Activated CD8-positive, alpha-beta memory T cell treated with anti-CD3 and anti-CD28 coated beads, Interleukin-2, amount 50 U/mL, for 24 hours (primary cell): ENCODE data around the gene GBP2.
"Not testable (repeated sequence)": the region's sequence is repeated elsewhere in the genome, so short reads cannot be mapped to it uniquely, and the experiment has no call there.

Experiments used
- DNase-seq: peaks from one replicate; pipeline ENCODE4 v3.0.0-alpha.2; 2020; ENCODE audit errors: extremely low read depth

The GBP2 gene

DNA sequence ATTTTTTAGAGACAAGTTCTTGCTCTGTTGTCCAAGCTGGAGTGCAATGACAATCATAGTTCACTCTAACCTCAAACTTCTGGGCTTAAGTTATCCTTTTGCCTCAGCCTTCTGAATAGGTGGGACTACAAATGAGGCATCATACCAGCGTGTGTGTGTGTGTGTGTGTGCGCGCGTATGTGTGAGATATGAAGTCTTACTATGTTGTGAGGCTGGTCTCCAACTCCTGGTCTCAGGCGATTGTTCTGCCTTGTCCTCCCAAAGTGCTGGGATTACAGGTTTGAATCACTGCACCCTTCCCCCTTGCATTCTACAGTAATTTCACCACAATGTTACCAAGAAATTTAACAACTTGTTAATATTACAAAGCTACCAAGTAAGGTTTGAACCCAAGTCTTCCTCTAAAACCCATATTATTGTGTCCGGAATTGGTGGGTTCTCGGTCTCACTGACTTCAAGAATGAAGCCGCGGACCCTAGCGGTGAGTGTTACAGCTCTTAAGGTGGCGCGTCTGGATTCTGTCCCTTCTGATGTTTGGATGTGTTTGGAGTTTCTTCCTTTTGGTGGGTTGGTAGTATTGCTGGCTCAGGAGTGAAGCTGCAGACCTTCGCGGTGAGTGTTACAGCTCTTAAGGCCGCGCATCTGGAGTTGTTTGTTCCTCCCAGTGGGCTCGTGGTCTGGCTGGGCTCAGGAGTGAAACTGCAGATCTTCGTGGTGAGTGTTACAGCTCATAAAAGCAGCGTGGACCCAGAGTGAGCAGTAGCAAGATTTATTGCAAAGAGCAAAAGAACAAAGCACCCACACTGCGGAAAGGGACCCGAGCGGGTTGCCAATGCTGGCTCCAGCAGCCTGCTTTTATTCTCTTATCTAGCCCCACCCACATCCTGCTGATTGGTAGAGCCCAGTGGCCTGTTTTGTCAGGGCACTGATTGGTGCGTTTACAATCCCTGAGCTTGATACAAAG lies 970 bp upstream of the GBP2 start:
- peak; percentile 44 for DNase-seq

DNA sequence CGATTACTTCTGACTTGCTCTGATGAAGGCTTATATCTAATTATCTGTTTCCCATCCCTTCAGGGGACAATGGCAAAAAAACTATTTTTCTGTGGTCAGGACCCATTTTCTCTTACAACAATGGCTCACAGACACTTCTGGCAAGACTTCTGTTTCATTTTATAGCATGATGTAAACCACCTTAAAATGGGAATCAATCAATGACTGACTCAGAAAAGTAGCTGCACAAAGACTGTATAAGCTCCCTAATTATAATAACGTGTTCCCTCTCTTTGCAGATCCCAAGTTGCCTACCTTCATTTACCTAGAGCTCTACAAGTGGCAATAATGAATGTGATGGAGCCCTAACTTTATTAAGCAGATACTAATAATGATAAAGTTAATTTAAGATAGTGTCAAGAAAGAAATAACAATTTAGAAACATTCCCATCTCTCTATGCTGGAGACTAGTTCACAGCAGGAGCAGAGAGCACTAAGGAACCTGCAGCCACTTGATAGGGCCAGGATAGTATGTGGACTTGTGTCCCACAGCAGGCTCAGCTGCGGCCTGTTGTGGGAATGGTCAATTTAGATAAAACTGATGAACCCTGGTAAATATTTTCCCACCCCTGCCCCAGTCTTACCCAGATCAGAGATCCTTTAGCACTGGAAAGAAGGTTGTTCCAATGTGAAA lies 538 bp downstream of the GBP2 start:
- no peak for DNase-seq

DNA sequence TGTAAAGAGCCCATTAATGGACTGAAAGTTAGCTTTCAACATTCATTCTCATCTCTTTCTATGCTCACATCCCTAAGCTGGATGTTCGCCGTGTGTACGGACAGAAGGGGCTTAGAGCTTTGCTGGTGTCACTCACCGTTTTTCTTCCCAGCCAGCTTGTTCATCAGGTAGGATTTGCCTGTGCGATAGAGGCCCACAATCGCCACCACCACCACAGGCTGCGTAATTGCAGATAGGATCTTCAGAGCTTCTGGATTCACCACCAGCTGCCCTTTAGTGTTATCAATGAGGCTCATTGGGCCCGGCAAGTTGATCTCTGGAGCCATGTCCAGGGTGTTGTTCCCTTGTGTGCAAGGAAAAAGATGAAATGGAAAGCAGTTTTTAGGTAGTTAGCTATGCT lies 4.3 kb downstream of the GBP2 start:
- DNase-seq, result no peak

DNA sequence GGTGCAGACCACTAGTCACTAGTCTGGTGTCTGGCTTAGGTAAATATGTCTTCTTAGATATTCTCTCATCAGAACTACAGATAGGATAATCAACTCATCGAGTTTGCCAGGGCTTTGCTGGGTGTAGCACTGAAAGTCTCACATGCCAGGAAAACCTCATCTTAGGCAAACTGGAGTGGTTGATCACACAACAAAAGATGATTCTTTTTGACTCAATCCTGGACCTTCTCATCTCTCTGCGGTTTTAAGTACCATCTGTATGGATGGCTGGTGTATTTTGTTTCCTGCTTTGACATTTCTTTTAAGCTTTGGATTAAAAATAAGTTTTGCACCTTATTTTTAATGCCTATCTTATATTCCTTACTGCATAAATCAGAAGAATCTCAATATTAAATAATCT lies 11.3 kb downstream of the GBP2 start:
- no peak for DNase-seq

DNA sequence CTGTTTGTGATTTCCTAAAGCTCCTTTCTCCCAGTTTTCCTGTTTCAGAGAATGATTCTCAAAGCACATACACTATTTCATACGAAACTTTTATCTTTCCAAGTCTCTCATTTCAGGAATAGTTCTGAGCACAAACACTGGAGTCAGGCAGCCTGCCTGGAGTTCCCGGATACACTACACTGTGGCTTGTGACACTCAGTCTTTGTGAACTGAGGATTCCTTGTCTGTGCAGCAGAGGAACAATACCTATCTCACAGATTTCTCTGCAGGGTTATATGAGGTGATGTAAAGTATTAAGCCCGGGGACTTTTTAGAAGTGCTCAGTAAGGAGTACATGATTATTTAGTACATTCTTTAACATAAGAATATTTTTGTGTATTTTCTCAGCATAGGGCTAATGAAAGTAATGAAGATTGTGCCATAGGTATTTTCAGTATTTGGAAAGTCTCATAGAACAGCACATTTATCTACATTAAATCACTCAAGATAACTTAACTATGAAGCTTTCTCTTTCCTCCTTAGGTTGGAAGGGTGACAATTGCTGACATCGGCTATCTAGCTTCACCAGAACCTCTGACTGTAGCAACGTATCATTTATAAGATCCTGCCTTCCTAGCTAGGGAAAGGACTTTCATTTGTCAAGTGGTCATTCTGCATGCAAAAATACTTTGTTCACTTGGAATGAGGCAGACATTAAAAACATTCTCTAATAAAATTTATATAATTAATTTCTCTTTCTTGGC lies 12.9 kb downstream of the GBP2 start:
- no peak for DNase-seq

DNA sequence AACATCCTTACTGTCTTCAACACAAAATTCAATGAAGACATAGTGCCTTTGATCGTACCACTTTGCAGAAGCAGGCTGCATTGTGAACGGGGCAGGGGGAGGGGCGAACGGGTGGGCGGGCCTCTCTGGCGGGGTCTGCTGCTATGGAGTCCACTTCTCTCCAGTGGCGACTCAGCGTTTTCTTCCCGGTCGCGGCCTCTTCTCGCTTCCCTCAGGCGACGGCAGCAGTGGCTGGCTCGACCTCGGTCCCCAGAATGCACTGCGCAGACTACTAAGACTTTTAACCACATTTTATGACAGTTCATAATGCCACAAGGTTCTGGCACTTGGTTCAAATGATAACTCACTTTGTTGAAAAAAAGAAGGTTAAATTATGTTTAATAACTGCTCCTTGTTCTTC lies 21.2 kb downstream of the GBP2 start:
- DNase-seq, result no peak

DNA sequence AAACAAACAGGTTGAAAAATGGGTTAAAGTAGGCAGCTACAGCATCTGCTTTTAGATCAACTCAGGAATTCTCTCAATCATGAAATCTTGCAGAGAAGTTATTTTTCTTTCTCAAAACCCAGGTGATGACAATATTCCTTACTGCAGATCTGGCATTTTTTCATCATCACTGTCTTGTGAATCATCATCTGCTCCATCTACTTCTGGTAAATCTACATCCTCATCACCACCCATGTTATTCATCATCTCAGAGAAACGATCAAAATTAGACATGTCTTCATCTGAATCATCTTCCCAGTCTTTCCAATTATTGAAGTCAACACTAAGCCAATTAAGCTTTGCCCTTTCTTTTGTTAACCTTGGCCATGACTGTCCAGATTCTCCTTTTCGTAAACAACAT lies 21.8 kb downstream of the GBP2 start:
- DNase-seq, result no peak

DNA sequence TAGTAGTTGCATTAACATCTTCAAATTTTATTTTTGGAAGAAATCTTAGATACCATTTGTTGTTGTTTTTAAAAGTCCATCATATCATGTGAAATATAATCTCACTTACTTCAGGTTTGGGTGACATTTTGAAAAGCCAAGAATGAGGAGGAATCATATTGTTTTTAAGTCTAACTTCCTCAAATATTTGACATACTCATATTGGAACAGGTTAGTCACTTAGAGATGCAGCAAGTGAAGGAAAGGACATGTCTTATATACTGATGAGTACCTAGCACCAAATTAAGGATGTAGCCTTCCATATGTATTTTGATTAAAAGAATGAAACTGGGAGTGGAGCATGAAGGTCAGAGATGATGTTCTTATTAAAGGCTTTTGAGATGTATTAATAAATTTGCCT lies 23.9 kb downstream of the GBP2 start:
- DNase-seq, result no peak

DNA sequence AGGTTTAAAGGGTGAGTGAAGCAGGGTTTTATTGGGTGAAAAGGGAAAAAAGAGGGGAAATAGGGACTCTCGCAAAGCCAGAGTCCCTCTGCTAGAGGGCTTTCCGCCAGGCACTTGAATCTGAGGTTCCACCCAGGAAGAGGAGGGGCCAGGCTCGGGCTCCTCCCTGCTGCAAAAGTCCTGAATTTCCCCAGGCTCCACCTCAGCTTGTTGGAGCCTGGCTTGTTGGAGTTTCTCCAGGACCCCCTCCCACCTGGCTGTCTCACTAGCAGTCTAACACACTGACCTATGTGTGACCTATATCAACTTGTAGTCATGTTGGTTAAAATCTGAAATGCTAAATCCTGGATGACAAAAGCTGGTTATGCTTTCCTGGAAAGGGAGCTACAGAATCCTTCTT lies 25.5 kb downstream of the GBP2 start:
- no peak for DNase-seq

DNA sequence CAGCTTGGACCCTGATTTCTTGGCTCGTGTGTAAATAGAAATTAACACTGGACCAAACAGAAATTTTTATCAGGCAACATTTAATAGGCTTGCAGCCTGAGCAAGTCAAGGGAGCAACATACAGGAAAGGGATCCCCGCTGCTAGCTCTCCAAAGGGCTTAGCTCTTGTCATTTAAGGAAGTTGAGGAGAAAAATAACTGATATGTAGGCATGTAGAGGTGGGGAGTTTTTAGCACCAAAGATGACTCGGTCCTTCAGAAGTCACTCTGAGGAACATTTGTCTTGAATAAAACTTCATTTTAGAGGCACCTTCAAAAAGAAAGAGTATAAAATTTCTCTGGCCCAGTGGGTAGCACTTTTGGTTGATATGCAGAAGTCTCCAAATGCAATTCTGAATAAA lies 27.1 kb downstream of the GBP2 start:
- no peak for DNase-seq

DNA sequence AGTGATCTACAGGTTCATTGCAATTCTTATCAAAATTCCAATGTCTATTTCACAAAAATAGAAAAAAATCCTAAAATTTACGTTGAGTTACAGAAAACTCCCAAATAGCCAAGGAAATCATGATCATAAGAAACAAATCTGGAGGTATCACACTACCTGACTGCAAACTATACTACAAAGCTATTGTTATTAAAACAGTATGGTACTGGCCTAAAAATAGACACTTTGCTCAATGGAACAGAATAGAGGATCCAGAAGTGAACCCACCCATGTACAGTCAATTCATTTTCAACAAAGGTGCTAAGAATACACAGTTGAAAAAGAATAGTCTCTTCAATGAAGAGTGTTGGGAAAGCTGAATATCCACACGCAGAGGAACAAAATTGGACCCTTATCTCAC lies 30.2 kb downstream of the GBP2 start:
- no peak for DNase-seq

DNA sequence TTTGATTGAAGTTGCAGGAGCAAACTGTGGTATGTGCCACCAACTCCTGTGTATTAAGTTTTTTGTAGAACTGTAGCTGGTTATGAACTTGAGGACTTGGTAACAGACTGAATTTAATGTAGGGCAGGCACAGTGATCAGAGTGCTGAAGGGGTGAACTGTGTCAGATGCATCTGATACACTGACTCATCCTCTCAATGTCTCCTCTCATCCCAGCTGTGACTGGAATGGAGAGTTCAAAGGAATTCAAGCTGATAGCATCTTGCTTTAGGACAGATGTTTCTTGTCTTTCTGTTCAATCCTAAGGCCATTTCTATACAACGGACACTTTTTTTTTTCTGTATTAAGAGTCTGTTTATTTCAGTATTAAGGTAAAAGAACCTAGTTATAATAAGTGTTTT lies 36.0 kb downstream of the GBP2 start:
- no peak for DNase-seq

DNA sequence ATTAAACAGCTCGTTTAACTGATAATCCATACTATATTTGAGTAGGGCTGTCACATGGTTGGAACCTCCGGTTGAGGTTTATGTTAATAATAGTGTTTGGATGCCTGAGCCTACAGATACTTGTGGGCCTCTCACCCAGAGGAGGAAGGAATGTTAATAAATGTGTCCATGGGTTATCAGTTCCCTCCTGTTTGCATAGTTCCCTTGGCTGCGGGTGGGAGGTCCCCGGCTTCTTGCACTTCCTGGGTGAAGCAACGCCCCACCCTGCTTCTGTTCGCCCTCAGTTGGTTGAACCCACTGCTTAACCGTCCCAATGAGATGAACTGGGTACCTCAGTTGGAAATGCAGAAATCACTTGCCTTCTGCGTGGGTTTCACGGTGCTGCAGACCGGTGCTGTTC lies 37.3 kb downstream of the GBP2 start:
- DNase-seq, result no peak

DNA sequence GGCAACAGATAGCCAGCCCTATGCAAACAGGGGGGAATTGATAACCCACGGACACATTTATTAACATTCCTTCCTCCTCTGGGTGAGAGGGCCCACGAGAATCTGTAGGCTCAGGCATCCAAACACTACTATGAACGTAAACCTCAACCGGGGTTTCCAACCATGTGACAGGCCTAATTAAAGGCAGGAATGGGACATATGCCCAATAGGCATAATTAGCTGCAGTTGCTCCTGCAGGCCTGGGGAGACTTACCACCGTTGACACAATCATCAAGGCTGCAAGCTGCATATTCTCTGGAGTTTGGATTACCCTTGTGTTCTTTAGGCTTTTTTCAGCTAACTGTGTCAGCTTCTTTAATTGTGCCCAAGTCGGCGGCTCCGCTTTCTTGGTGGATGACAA lies 38.7 kb downstream of the GBP2 start:
- DNase-seq, result no peak

DNA sequence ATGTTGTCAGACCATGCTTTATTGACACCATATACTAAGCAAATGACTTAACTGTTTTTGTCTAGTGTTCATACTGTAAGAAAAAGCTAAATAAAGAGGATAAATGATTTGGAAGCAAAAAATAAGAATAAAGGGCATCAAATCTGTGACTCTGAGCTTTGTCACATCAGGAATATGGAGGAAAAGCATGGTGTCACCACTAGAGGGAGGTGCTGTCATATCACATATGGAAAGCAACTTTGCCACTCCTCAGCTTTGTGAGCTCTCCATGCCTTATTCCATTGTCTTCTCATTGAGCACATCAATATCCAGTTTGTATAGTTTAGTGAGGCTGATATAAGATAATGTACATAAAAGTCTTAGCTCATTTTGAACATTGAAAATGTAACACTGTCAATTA lies 40.1 kb downstream of the GBP2 start:
- no peak for DNase-seq

DNA sequence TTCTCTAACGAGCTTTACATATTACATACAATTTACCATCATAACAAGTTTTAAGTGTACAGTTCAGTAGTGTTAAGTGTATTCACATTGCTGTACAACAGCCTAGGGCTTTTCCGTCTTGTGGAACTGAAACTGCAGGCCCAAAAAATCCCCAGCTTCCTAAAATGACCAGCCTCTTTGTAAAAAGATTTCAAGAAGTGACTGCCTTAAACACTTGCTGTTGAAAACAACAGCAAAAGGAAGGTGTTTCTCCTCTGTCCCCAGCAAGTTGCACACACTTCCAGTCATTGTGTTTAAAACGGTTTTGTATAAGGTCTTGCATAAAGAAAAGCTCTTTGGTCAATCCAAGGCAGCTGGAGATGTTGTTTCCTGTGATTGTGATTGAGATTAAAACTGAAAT lies 44.9 kb downstream of the GBP2 start:
- DNase-seq, result no peak

DNA sequence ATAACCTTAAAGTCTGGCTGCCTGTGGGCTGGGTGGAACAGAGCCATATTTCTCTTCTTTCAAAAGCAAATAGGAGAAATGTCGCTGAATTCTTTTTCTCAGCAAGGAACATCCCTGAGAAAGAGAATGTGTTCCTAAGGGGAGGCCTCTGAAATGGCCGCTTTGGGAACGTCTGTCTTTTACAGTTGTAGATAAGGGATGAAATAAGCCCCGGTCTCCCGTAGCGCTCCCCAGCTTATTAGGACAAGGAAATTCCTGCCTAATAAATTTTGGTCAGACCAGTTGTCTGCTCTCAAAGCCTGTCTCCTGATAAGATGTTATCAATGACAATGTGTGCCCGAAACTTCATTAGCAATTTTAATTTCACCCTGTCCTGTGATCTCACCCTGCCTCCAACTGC lies 45.8 kb downstream of the GBP2 start:
- not testable (repeated sequence) for DNase-seq

DNA sequence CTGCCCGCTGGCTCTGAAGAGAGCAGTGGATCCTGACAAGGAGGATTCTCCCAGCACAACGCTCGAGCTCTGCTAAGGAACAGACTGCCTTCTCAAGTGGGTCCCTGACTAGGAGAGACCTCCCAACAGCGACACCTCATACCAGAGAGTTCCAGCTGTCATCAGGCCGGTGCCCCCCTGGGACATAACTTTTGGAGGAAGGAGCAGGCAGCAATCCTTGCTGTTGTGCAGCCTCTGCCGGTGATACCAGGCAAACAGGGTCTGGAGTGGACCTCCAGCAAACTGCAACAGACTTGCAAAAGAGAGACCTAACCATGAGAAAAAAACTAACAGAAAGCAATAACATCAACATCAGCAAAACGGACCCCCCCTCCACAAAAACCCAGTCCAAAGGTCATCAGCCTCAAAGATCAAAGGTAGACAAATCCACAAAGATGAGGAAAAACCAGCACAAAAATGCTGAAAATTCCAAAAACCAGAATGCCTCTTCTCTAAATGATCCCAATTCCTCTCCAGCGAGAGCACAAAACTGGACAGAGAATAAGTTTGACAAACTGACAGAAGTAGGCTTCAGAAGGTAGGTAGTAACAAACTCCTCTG lies 53.3 kb downstream of the GBP2 start:
- DNase-seq, result not testable (repeated sequence)

DNA sequence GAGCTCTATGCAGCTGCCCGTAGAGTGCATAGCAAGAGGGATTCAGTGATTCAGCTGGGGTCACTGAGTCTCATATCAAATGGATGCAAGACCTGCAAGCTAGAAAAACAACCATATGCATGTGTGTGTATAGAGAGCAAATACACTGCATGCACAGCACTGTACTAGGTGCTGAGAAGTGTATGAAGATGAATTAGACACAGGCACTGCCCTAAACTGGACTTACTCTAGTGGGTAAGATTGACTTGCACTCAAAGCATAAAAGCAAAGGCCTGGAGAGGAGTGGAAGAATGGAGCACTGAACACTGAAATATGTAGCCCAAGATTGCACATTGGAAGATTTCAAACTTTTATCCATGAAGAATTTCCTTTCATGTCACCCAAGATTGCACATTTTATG lies 55.4 kb downstream of the GBP2 start:
- DNase-seq, result no peak

DNA sequence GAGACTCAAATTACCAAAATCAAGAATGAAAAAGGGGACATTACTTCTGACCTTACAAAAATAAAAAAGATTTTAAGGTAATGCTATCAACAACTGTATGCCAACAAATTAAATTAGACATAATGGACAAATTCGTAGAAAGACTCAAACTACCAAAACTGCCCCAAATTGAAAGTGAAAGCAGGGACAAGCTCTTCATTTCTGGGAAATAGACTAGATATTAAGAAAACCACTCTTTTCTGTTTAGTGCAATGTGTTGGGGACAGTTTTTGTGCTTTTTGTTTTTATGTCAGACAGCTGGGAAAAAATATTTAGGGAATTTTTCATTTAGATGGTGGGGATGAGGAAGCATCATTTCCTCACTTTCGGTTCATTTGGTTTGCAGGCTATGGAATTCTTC lies 56.0 kb downstream of the GBP2 start:
- no peak for DNase-seq

DNA sequence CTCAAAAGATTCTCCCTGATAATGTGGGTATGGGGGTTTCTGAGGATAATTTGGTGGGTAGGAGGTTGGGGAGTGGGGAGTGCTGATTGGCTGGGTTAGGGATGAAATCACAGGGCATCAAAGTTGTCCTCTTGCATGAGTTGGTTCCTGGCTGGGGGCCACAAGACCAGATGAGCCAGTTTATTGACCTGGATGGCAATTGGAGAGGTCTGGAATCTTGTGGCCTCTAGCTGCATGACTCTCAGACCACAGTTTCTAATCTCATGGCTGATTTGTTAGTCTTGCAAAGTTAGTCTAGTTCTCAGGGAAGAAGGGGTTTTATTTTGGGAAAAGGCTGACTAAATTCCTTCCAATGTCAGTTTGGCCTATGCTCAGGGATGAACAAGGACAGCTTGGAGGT lies 57.6 kb downstream of the GBP2 start:
- no peak for DNase-seq
